Thymus (tissue), 14 donors: Measurements from ENCODE around the gene SLC17A3. TPM values are rescaled to one million over a fixed set of nuclear protein-coding genes. Genes with fewer than 3 reads are reported as not detected.

Experiments used
- DNase-seq, 9 donors: peaks; one replicate each; pipeline ENCODE4 v3.0.0-alpha.2; 2013; ENCODE audit warnings: low spot score in 9 of 9, low read depth in 6 of 9, missing footprints in 1 of 9
- H3K27ac ChIP-seq, 2 donors: one replicate each; pipeline ENCODE4 v1.5.1; 2013; ENCODE audit warnings: control low read depth in 1 of 2, low read depth in 1 of 2, low read length in 1 of 2, mild to moderate bottlenecking in 1 of 2, moderate library complexity in 1 of 2
- H3K27me3 ChIP-seq, 2 donors: one replicate each; pipeline ENCODE4 v1.5.1; 2013; ENCODE audit warnings: low read length in 1 of 2; ENCODE audit not compliant: control insufficient read depth in 2 of 2, insufficient read depth in 1 of 2
- H3K36me3 ChIP-seq, 2 donors: one replicate each; pipeline ENCODE4 v1.5.1; 2013; ENCODE audit warnings: low read length in 1 of 2, mild to moderate bottlenecking in 1 of 2, moderate library complexity in 1 of 2; ENCODE audit not compliant: control insufficient read depth in 2 of 2, insufficient read depth in 2 of 2
- H3K4me1 ChIP-seq, 2 donors: one replicate each; pipeline ENCODE4 v1.5.1; 2013; ENCODE audit warnings: low read length in 2 of 2; ENCODE audit not compliant: control insufficient read depth in 2 of 2, insufficient read depth in 2 of 2
- H3K4me3 ChIP-seq, 2 donors: one replicate each; pipeline ENCODE4 v1.5.1; 2013; ENCODE audit warnings: low read length in 2 of 2, control low read depth in 1 of 2, mild to moderate bottlenecking in 1 of 2
- H3K9me3 ChIP-seq, 2 donors: one replicate each; pipeline ENCODE4 v1.5.1; 2013; ENCODE audit warnings: low read length in 1 of 2, mild to moderate bottlenecking in 1 of 2; ENCODE audit not compliant: control insufficient read depth in 2 of 2, insufficient read depth in 1 of 2
- WGBS: extraction: QIAGEN DNeasy Blood & Tissue Kit; methylation state at CpG from one replicate; pipeline ENCODE4 v1.1.7; 2013; 5-methylcytosine and 5-hydroxymethylcytosine counted together
- long read RNA-seq, 10 donors: transcript quantifications; one replicate each; lab custom pipeline, GENCODE V29; 2026
- polyA plus RNA-seq: library from polyadenylated mRNA; stranded (reverse); fragments of 200-250 nt; gene quantifications from one replicate; pipeline ENCODE4 v1.2.3, GENCODE V29; 2013
- total RNA-seq: library from RNA; stranded (reverse); fragments of 120-200 nt; gene quantifications from one replicate; pipeline ENCODE4 v1.2.4, GENCODE V29; 2013
- donor health status: healthy.

Gene SLC17A3, protein sequence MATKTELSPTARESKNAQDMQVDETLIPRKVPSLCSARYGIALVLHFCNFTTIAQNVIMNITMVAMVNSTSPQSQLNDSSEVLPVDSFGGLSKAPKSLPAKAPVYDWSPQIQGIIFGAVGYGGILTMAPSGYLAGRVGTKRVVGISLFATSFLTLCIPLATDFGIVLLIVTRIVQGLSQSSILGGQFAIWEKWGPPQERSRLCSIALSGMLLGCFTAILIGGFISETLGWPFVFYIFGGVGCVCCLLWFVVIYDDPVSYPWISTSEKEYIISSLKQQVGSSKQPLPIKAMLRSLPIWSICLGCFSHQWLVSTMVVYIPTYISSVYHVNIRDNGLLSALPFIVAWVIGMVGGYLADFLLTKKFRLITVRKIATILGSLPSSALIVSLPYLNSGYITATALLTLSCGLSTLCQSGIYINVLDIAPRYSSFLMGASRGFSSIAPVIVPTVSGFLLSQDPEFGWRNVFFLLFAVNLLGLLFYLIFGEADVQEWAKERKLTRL
- 0.14 TPM for total RNA-seq
- 0.09 TPM for polyA plus RNA-seq
- long read RNA-seq, donor 1 = 0 reads
- long read RNA-seq, donor 2 = 0 reads
- long read RNA-seq, donor 3 = 0 reads
- long read RNA-seq, donor 4 = 0 reads
- long read RNA-seq, donor 5 = 0 reads
- long read RNA-seq, donor 6 = 0 reads
- long read RNA-seq, donor 7 = 0 reads
- long read RNA-seq, donor 8 = 0 reads
- long read RNA-seq, donor 9 = 0 reads
- long read RNA-seq, donor 10 = 0 reads

DNA sequence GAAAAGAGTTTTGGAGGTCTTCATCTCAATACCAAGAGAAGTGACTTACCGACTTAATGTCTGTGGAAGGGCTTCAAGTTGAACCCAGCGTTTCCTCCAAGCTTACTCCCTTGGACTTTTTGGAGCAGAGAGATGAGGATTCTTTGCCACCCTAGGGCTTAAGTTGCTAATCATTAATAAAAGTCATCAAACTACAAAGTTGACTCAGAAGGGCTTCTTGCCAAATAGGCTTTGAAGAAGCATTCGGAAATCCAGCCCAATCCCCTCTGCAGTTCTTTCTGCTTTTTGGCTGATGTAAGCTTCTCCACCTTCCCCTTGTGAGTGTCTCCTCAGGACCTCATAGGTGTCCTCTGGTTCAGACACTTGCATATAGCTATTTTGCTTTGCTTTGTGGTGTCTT lies at the start of gene SLC17A3:
TSS of gene SLC17A3 (minus strand) at position 126 of the 400 bp plus-strand sequence. CDS start 5,856 bp downstream, outside the sequence.
- 96% methylated on average over 3 of the region's 3 CpGs for WGBS
- no peaks in the 10 kb centered on the region for H3K36me3 ChIP-seq

DNA sequence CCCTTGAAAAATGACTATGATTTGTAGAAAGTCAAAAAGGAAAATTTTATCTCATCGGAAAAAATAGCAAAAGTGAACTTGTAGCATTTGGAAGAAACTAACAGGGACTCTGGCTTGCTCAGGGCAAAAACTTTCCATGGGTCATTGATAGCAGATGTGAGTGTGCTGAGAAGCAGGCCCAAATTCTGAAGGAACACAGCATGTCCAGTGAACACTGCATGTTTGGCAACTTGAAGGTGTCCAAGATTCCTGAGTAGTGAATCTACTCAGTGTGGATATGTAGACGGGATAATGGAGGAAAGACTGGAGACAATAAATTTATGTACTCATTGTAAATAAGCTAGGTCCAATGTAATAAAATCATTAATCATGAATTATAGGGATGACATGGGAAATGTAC lies 48.3 kb upstream of the SLC17A3 start:
- no peak overlapping the region for H3K27ac ChIP-seq
- WGBS = 96% methylated on average over 2 of the region's 2 CpGs
- no peak overlapping the region for H3K4me3 ChIP-seq
- no peak for DNase-seq
- no peaks in the 10 kb centered on the region for H3K36me3 ChIP-seq
- no peaks in the 10 kb centered on the region for H3K4me1 ChIP-seq
- no peaks in the 10 kb centered on the region for H3K9me3 ChIP-seq
- H3K27me3 ChIP-seq = no peaks in the 10 kb centered on the region

More for the DNA sequence above, at the start of gene SLC17A3:
- no peaks in the 10 kb centered on the region for H3K27me3 ChIP-seq
- no peaks in the 10 kb centered on the region for H3K9me3 ChIP-seq
- no peak within 1 kb of the TSS for H3K4me3 ChIP-seq
- no peaks in the 10 kb centered on the region for H3K4me1 ChIP-seq
- DNase-seq = no peak
- H3K27ac ChIP-seq = no peak within 1 kb of the TSS

DNA sequence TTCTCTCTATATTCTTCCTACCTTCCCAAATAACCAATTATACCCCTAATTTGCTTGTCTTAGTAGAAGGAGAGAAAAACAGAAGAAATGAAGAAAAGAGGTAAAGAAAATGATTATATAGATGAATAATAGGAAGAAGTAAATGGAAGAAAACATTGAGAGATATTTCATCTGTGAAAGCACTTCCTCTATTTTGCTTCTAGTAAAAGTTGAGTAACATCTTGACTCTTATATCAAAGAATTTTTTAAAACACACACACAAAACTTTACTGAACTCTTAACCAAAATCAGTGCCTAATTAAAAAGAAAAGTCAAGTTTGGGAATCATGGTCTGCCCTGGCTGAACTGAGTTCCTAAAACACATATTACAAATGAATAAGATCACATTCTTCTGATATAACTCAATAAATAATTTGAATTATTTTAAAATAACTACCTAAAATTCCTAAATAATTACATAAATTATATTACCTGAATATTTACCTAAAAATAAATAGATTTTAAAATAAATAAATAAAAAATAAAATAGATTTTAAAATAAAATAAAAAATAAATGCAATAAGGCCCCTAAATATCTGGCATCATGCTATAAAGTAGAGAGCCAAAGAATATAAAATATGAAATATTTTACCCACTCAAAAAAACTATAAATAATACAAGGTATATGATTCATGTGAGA lies 47.6 kb upstream of the SLC17A3 start:
- Histone ChIP-seq H3K9me3 (no peaks in the 10 kb centered on the region), H3K4me3 (no peak overlapping the region), H3K27me3 (no peaks in the 10 kb centered on the region), H3K36me3 (no peaks in the 10 kb centered on the region), H3K27ac (no peak overlapping the region), H3K4me1 (no peaks in the 10 kb centered on the region)
- DNase-seq = no peak

- no peak for DNase-seq
- 94% methylated on average over 5 of the region's 5 CpGs for WGBS
Measured at GRCh38 chr6:25919657-25920056, 45.6 kb upstream of the SLC17A3 start.

DNA sequence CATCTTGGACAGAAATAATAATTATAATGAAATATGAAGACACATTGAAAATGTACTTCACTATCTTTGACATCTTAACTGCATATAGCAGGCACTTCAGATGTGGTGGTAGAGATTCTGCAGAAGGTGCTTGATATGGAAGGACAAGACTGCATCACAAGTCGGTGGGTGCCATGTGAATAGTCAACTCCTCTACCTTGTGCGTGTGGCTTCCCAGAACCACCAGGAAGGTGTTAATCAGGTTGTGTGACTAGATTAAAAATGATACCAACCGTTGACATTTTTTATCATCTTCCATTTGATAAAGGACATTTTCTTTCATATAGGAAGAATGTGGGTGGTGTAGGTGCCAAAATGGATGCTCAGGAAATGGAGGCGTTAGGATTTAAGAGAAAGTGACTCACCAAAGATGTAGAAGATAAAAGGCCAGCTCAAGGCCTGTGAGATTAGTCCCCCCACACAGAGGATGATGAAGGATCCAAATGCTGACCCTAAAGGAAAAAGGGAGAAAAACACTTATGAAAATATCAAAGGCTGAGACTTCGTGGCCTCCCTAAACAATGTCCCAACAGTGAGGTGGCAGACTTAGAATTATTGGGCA lies 44.1 kb upstream of the SLC17A3 start:
- no peaks in the 10 kb centered on the region for H3K9me3 ChIP-seq
- WGBS = 83% methylated on average over 5 of the region's 5 CpGs
- no peaks in the 10 kb centered on the region for H3K36me3 ChIP-seq

More at GRCh38 chr6:25919657-25920056, 45.6 kb upstream of the SLC17A3 start:
- Histone ChIP-seq H3K9me3 (no peaks in the 10 kb centered on the region), H3K4me1 (no peaks in the 10 kb centered on the region), H3K36me3 (no peaks in the 10 kb centered on the region), H3K4me3 (no peak overlapping the region), H3K27ac (no peak overlapping the region), H3K27me3 (no peaks in the 10 kb centered on the region)

GRCh38 chr6:25916789-25917490 lies 42.9 kb upstream of the SLC17A3 start:
- Histone ChIP-seq H3K9me3 (no peaks in the 10 kb centered on the region), H3K4me1 (no peaks in the 10 kb centered on the region), H3K27ac (no peak overlapping the region), H3K27me3 (no peaks in the 10 kb centered on the region), H3K4me3 (no peak overlapping the region), H3K36me3 (no peaks in the 10 kb centered on the region)
- 95% methylated on average over 7 of the region's 7 CpGs for WGBS
- no peak for DNase-seq

More for the DNA sequence above, 44.1 kb upstream of the SLC17A3 start:
- Histone ChIP-seq H3K27ac (no peak overlapping the region), H3K4me1 (no peaks in the 10 kb centered on the region), H3K4me3 (no peak overlapping the region), H3K27me3 (no peaks in the 10 kb centered on the region)
- DNase-seq = no peak

- WGBS = 90% methylated on average over 3 of the region's 3 CpGs
- Histone ChIP-seq H3K36me3 (no peaks in the 10 kb centered on the region), H3K4me1 (no peaks in the 10 kb centered on the region), H3K27me3 (no peaks in the 10 kb centered on the region), H3K4me3 (no peak overlapping the region), H3K9me3 (no peaks in the 10 kb centered on the region), H3K27ac (no peak overlapping the region)
- DNase-seq = no peak
Measured at GRCh38 chr6:25916330-25916729, 42.3 kb upstream of the SLC17A3 start.

DNA sequence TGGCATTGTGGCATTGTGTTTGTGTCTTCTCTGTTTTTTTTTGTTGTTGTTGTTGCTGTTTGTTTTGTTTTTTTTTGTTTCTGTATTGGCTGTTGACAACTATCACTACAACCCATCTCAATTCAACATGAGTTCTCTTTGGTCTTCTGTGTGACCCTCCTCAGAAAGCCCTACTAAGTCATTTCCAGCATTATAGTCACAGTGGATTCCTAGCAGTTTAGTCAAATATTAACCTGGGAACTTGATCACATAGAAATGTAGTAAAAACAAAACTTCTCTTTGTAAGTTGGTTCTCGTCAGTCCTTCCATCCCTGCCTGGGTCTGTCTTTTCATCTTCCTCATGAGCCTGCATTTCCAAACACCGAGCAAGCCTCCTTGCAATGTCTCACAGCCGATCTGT lies 39.7 kb upstream of the SLC17A3 start:
- no peaks in the 10 kb centered on the region for H3K9me3 ChIP-seq
- H3K27me3 ChIP-seq = no peaks in the 10 kb centered on the region
- no peaks in the 10 kb centered on the region for H3K36me3 ChIP-seq
- WGBS = 86% methylated on average over 3 of the region's 3 CpGs
- H3K4me1 ChIP-seq = no peaks in the 10 kb centered on the region
- no peak for DNase-seq
- H3K27ac ChIP-seq = no peak overlapping the region
- no peak overlapping the region for H3K4me3 ChIP-seq
